ENCODE results near the gene SMIM27.

Gene SMIM27

GRCh38 chr9:32524892-32525708 lies 27.0 kb upstream of the SMIM27 start:
- FAIRE-seq (no peak), DNase-seq (ENCODE audit: insufficient read length, low spot score) (no peak)
- TF ChIP-seq CTCF (IDR thresholded peaks at IDR 0.05; ENCODE audit: insufficient read depth, missing control alignments), result no peak

GRCh38 chr9:32525709-32526030 lies 26.5 kb upstream of the SMIM27 start:
- FAIRE-seq (no peak), DNase-seq (ENCODE audit: insufficient read length, low spot score) (no peak)
- no peak for TF ChIP-seq CTCF (IDR thresholded peaks at IDR 0.05; ENCODE audit: insufficient read depth, missing control alignments)

- no peak for DNase-seq (ENCODE audit: insufficient read length, low spot score)
- TF ChIP-seq CTCF (IDR thresholded peaks at IDR 0.05; ENCODE audit: insufficient read depth, missing control alignments), result peak; percentile 39
- FAIRE-seq, result no peak
Observed at GRCh38 chr9:32526041-32526706, 26.0 kb upstream of the SMIM27 start, which contains the start of gene RIGI. Gene RIGI, minus strand, starts transcription at chr9:32526196. Its CDS starts 30 bp downstream, at chr9:32526166.

- TF ChIP-seq CTCF (IDR thresholded peaks at IDR 0.05; ENCODE audit: insufficient read depth, missing control alignments), result no peak
- no peak for DNase-seq (ENCODE audit: insufficient read length, low spot score)
- no peak for FAIRE-seq
Observed at GRCh38 chr9:32526707-32527048, 25.4 kb upstream of the SMIM27 start.

GRCh38 chr9:32533336-32533735 lies 18.8 kb upstream of the SMIM27 start:
- no peak for TF ChIP-seq CTCF (IDR thresholded peaks at IDR 0.05; ENCODE audit: insufficient read depth, missing control alignments)
- DNase-seq (ENCODE audit: insufficient read length, low spot score) (no peak), FAIRE-seq (no peak)

- TF ChIP-seq CTCF (IDR thresholded peaks at IDR 0.05; ENCODE audit: insufficient read depth, missing control alignments), result no peak
- no peak for DNase-seq (ENCODE audit: insufficient read length, low spot score)
- no peak for FAIRE-seq
Observed at GRCh38 chr9:32533816-32534215, 18.3 kb upstream of the SMIM27 start.

GRCh38 chr9:32543047-32543446 lies 9.1 kb upstream of the SMIM27 start:
- no peak for TF ChIP-seq CTCF (IDR thresholded peaks at IDR 0.05; ENCODE audit: insufficient read depth, missing control alignments)
- peak; percentile 70 for FAIRE-seq

More at GRCh38 chr9:32543047-32543446, 9.1 kb upstream of the SMIM27 start:
- DNase-seq (ENCODE audit: insufficient read length, low spot score), result no peak
